ENCODE measurements around the gene ZDHHC11B.
"Not testable (repeated sequence)": the region's sequence is repeated elsewhere in the genome, so short reads cannot be mapped to it uniquely, and the experiment has no call there.

ZDHHC11B gene

DNA sequence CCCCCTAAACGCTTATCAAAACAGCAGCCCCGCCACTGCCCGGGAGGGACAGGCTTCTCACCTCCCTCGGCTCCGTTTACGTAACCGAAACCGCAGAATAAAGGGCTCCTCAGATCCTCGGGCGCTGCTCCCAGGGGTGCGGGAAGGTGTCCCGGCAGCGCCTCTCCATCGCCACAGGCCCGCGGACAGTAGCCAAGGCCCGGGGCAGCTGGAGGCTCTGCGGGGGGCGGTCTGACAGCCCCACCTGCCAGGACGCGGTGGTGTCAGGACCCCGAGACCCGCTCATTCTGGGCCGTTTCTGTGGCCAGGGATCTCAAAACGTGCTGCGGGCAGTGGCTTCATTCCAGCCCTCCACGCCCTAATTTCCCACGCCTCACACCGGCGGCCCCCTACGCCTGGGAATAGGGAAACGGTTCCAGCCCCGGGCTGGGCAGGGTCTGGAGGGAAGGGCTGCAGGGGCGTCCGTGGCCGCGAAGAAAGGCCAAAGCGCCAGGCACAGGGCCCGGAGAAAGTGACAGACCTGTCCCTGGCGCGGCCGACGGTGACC lies 575 bp downstream of the ZDHHC11B start:
- not testable (repeated sequence) for DNase-seq (ENCODE audit: low read depth)

DNA sequence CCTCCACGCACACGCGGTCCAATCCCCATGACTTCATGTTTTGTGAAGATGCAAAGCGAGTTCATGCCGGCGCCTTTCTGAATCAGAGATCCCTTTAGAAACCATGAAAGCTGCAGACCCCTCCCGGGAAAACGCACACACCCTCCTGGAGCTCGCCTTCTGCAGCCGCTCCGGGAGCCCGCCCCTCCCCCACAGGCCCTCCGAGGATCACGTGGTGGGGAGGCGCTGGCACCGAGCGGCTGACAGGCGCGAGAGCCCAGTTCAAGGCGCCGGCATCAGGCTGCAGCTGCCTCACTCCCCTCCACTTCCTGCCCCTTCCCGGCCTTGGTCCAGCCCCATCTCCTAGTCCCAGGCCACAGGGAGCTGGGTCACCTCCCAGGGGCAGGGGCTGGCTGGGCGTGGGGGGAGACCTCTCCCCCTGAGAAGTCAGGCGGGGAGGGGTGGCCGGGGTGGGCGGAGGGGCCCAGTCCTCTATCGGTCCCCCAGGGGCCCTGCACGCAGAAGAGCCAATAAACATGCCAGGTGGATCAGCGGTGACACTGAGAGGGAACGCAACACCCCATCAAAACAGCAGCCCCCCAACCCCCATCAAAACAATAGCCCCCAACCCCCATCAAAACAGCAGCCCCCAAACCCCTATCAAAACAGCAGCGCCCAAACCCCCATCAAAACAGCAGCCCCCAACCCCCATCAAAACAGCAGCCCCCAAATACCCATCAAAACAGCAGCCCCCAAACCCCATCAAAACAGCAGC lies 1.3 kb downstream of the ZDHHC11B start:
- DNase-seq (ENCODE audit: low read depth), result not testable (repeated sequence)

DNA sequence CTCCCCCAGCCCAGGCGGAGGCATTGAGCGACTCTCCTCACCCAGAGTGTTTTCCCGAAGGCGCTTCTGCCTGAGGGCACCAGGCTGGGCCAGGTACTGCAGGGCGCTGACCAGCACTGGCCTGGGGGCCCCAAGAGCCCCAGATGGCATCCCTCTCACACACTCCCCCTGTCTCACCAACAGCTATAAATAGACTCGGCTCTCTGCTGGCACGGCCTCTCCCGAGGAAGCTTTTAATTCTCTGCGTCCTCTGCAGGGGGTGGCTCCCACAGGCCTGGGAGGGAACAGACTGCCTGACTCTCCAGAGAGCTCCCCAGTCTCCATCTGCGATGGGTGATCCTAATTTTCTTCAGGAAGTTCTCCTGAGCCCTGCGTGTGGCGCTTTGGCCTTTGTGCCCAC lies 2.2 kb downstream of the ZDHHC11B start:
- not testable (repeated sequence) for DNase-seq (ENCODE audit: low read depth)

DNA sequence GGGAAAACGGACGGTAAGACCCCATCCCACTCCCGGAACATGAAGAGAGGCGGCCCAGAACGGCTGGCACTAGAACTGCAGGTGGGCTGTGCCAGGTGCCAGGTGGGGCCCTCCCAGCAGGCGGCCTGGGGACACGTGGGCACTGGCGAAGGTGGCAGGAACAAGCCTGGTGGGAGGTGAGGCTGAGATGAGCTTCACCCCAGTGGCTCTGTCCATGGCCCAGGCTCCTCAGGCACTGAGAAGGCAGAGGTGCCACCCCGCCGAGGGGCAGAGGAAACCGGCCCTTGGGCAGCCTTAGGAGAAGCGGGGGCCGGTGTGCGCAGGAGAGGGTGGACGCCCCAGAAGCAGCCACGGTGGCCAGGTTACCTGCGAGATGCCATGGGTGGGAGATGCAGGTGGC lies 4.0 kb downstream of the ZDHHC11B start:
- DNase-seq (ENCODE audit: low read depth), result not testable (repeated sequence)

DNA sequence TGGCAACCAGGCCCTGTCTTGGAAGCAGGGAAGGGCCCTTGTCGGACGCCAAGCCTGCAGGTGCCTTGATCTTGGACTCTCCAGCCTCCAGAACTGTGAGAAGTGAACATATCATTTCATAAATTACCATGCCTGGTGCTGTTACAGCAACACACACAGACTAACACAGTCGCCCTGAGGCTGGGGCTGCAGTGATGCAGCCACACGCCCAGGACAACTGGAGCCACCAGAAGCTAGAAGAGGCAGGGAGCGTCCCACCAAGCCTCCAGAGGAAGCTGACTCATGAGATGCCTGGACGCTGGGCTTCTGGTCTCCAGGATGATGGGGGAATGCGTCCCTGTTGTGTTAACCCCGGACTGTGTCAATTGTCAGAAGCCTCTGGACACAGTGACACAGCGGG lies 5.6 kb downstream of the ZDHHC11B start:
- not testable (repeated sequence) for DNase-seq (ENCODE audit: low read depth)

DNA sequence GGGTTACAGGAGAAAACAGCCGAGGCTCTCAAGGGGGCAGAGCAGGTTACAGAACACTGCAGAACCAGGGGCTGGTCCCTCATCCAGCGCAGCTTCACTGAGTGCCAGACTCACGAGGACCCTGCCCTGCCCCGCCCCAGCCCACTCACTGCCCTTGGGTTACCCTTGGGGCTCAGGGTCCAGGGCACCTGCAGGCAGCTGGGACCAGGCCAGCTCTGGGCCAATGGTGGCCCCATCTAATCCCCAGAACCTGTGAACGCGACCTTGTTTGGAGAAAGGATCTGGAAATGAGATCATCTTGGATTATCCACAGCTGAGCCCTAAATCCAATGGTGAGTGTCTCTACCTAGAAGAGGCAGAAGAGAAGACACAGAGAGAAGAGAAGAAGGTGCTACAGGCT lies 6.1 kb downstream of the ZDHHC11B start:
- not testable (repeated sequence) for DNase-seq (ENCODE audit: low read depth)

DNA sequence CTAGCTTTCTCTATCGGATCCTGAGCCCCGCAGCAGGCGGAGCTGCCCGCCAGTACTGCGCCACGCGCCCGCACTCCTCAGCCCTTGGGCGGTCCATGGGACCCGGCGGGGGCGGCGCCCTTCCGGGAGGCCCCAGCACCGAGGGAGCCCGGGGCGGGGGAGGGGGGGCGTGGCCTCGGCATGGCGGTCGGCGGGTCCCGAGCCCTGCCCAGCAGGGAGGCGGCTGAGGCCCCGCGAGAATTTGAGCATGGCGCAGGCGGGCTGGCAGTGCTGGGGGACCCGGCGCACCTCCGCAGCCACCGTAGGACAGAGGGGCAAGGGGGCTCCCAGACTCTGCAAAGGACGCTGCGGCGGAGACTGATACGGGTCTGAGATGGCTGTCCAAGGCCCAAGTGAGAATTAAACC lies 6.8 kb downstream of the ZDHHC11B start:
- no peak for DNase-seq (ENCODE audit: low read depth)

DNA sequence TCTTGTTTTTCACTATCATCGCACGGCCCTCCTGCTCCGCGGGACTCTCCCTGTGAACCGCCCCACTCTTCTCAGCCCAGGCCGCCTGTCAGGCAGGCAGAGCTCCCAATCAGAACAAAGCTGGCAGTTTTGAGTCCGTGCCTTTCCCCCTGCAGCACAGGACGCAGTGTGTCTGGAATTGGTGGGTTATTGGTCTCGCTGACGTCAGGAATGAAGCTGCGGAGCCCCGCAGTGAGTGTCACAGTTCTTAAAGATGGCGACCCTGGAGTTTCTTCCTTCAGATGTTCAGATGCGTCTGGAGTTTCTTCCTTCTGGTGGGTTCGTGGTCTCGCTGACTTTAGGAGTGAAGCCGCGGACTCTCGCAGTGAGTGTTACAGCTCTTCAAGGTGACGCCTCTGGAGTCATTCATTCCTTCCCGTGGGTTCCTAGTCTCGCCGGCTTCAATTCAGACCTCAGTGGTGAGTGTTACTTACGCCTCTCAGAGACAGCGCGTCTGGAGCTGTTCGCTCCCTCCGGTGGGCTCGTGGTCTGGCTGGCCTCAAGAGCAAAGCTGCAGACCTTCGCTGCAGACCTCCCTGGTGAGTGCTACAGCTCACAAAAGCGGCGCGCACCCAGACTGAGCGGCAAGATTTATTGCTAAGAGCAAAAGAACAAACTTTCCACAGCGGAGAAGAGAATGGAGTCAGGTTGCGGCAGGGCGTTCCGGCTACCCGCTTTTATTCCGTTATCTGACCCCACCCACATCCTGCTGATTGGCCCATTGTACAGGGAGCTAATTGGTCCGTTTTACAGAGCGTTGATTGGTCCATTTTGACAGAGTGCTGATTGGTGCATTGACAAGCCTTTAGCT lies 7.4 kb downstream of the ZDHHC11B start:
- DNase-seq (ENCODE audit: low read depth), result no peak

DNA sequence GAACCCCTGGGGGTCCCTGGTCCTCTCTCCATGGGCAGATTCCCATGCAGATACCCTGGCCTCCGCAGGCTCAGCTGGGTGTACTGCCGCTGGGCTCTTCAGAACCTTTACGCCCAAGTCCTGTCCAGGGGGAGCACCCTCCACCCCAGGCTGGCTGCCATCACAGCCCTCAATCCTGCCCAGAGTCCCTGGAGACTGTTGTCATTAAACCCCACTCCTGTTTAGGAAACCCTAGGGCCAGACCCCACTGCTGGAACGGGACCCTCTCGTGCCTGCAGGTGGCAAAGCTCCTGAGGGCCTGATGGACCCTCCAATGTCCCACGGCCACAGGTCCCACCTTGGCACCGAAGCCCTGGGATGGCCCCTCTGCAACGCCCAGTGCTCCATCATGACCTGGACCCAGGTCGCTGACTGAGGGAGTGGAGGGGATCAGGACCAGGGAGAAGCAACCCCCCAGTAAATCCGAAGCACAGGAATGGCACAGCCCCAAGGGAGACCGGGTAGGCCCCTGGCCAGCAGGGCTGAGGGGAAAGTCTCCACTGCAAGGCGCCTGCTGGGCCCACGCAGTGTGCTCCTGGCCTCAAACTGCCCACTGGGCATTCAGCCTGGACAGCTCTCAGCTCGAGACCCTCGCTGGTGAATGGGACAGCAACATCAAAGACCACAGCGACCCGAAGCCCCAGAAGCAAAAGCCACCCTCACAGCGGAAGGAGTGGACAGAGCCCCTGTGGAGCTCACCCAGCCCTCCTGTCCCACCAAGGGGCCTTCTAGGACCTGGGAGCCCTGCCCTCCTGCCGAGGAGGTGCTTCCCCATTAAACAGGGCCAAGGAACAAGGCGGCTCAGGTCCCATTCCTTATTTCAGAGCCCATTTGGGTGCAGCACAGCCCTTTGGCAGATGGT lies 8.3 kb downstream of the ZDHHC11B start:
- DNase-seq (ENCODE audit: low read depth), result no peak

DNA sequence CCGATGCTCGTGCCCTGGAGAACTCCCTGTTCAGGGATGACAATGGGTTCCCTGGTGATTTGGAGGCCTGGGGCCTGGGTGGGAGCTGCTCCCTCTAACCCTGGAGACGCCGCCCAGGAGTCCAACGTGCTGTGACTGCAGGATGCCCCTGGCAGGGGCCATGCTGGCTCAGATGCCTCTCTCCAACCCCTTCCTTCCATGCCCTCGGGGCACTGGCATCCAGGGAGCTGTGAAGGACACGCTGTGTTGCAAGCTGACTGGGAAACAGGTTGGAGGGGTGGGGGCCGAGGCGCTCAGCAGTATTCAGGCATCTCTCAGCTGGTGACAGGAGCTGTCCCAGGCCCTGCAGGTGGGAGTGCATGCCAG lies 9.0 kb downstream of the ZDHHC11B start:
- DNase-seq (ENCODE audit: low read depth), result not testable (repeated sequence)

DNA sequence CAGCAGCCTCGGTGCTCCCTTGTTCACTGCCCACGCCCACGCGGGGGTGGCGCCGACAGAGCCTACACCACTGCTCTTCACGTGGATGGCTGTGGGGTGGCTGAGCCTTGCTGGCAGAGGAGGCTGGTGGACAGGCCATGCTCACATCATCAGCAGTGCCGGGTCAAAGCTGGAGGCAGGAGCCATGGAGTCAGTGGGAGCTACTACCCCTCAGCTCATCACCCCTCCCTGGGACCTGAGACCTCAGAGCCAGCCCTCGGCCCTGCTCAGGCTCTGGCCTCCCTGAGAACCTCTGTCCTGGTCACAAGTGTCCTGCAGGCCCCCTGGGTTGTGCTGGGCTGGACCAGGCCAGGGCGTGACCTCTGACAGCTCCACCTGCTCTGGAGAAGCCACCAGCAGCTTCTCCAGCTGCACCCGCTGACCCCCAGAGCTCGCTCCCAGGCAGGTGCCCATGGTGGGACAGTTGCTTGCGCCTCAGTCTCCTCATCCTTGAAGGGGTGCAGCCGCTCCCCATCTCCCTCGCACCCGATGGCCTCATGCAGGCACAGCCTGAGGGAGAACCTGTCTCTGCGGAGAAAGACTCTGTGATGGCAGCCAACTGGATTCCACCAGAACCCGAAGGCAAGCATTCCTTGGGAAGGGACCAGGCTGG lies 9.5 kb downstream of the ZDHHC11B start:
- not testable (repeated sequence) for DNase-seq (ENCODE audit: low read depth)

DNA sequence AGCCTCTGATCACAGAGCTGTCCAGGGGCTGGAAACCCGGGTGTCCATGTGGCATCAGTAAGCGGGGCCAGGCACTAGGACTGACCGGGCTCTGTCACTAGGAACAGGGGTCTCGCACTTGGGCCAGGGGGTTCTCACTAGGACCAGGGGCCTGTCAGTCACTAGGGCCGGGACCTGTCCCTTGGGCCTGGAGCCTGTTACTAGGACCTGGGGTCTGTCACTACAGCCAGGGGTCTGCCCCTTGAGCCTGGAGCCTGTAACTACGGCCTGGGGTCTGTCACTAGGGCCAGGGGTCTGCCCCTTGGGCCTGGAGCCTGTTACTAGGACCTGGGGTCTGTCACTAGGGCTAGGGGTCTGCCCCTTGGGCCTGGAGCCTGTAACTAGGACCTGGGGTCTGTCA lies 10.2 kb downstream of the ZDHHC11B start:
- not testable (repeated sequence) for DNase-seq (ENCODE audit: low read depth)

DNA sequence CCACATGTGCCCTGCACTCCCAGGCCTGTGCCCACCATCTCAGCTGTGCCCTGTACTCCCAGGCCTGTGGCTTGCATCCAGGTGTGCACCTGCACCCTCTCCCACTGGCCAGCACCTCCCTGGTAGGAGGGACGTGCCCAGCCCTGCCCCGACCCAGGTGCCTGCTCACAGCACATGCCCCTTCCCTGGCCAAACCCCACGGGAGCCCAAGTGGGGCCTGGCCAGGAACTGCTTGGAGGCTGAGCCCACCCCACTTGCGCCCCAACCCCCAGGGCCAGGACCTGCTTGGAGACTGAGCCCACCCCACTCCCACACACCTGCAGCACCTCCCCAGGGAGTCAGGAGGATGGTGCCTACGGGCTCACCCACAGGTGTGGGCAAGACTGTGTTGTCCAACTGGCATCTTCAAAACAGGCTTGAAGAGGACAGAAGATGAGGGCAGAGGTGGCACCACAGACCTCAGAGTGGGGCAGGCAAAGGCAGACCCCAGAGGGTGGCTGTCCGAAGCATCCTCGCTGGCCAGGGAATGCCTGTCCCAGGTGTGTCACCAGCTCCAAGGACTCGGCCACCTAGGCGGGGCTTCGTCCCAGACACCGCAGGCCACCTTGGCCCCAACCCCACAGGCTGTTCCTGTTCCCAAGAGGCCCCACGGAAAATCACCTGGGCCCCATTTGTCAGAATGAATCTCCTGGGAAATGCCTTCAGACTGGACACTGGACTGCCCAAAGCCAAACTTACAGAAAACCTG lies 10.8 kb downstream of the ZDHHC11B start:
- DNase-seq (ENCODE audit: low read depth), result no peak

DNA sequence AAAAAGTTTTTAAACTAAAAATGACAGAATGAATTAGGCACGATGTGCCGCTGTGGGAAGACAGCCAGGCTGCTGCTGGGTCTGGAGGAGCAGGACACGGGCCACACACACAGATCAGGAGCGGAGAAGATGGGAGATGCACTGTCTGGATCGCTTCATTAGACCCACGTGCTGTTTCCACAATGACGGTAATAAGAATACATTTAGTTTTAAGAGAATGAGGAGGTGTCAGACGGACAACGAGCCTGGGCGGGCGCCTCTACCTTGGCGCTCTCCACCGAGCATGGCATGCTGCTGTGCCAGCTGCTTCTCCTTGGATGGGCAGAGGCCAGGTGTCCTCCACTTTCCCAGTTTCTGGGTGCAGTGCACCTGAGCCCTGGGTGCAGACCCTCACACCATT lies 11.6 kb downstream of the ZDHHC11B start:
- not testable (repeated sequence) for DNase-seq (ENCODE audit: low read depth)

DNA sequence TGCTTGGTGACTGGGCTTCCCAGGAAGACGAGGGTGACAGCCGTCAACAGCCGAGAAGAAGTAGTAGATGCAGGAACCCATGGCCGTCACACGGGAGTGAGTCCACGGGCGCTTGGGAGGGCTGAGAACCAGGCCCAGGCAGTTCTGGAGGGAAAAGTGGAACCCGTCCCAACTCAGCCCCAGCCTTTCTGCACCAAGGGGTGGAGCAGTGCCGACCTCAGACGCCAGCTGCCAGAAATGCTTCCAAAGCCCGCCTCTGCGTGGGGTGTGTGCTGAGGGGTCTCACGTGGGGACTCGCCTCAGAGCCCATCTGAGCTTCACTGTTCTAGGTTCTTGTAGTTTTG lies 12.0 kb downstream of the ZDHHC11B start:
- DNase-seq (ENCODE audit: low read depth), result not testable (repeated sequence)

DNA sequence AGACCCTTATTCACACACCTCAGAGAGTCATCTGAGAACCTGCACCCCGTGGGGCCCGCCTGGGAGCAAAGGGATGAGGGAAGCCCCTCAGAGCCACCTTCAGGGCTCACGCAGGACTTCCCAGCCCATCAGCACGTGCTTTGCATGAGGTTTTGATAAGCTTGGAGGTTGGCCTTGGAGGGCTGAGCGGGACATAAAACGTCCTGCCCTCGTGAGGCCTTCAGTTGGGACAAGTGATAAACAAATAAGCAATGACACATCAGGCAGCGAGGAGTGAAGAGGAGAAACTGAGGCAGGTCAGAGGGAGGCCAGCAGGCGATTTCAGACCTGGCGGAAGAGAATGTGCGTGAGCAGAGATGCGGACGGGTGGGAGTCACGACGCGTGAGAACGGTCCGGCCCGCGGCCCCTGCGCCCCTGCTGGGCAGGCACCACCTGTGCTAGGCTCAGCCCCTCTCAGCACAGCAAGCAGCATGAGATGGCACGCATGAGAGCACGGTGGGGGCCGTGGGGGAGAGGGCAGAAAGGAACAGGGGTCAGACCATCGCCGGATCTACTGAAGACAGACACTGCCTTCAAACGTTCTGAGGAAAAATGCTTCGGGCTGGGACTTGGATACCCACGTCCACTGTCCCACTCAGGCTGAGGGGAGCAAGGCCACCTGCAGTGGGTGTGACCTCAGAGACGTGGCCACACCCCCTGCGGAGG lies 12.5 kb downstream of the ZDHHC11B start:
- DNase-seq (ENCODE audit: low read depth), result not testable (repeated sequence)

DNA sequence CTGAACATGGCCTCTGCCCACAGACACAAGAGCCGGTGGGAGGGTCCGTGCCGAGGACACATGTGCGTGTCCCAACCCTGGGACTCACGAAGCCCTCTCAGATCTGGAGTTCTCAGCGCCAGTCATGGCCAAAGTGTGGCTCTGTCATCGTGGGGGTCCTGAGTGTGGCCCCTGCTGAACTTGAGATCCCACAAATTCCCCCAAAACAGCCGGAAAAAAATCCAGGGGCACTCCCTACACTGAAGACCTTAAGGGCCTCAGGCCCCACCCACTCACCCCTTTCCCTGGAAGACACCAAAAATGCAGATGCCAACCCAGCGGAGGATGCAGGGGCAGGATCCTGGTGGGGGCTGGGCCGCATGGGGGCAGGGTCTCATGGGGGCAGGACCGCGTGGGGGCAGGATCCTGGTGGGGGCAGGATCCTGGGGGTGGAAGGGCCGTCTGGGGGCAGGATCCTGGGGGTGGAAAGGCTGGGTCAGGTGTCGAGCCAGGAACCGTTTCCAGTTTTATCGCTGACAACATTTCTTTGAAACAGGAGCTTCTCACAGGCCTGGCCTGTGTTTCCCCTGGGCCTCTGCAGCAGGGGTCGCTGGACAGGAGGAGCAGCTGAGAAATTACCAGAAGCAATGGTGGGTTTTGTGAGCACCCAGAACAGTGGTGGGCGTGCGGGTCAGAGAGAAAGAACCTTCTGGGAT lies 13.3 kb downstream of the ZDHHC11B start:
- DNase-seq (ENCODE audit: low read depth), result not testable (repeated sequence)

DNA sequence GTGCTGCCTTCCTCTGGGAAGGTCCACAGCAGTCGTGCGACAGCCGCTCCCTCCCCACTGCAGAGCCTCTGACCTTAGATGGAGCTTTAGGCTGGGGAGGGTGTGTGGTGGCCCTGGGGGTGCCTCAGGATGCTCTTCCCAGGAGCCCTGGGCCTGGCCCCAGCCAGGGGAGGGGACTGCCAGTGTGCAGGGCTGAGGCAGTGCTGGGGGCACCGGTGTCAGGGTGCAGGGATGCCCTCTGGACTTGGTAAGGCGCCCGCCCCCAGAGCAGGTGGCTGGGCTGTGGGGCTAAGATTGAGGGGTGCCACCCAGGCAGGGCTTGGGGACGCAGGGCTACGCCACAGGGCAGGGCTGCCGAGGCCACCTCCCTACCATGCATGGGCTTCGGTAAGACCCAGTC lies 13.9 kb downstream of the ZDHHC11B start:
- DNase-seq (ENCODE audit: low read depth), result not testable (repeated sequence)

DNA sequence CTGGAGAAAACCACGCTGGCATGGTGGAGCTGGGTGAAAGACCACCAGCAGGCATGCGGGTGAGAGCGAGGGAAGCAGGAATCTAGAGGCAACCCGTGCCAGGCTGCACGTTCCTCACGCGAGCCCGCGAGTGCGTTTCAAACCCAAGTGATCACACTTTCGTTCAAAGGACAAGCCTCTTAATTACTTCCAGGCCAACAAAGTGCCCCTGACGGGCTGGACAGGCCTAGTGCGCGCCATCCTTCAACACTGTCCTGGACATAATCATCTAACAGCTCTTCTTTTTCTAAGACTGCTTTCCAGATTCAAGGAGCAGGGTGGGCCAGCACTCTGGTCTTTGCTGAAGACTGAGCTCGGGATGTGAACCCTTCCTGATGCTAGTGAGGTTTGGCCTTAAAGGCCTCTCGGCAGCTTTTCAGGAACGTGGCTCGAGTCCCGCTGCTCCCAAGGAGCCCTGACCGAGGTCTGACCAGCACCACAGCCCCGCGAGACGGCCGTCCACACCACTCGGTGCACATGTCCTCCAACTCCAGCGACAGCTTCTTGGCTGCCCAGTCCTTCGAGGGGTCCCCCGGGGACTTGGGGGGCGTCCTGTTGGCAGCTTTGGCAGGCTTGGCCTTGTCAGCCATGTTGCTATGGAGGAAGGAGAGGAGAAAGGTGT lies 14.9 kb downstream of the ZDHHC11B start:
- not testable (repeated sequence) for DNase-seq (ENCODE audit: low read depth)
